GM12872 (cell line): ENCODE data around the gene ARHGAP42.

Experiments used
- TF ChIP-seq, protein P1 (sequence below): IDR thresholded peaks from 3 replicates; pipeline ENCODE4 v1.5.1; 2011; ENCODE audit warnings: low read depth, mild to moderate bottlenecking, low read length, moderate library complexity; ENCODE audit not compliant: insufficient read depth

The ARHGAP42 gene

DNA sequence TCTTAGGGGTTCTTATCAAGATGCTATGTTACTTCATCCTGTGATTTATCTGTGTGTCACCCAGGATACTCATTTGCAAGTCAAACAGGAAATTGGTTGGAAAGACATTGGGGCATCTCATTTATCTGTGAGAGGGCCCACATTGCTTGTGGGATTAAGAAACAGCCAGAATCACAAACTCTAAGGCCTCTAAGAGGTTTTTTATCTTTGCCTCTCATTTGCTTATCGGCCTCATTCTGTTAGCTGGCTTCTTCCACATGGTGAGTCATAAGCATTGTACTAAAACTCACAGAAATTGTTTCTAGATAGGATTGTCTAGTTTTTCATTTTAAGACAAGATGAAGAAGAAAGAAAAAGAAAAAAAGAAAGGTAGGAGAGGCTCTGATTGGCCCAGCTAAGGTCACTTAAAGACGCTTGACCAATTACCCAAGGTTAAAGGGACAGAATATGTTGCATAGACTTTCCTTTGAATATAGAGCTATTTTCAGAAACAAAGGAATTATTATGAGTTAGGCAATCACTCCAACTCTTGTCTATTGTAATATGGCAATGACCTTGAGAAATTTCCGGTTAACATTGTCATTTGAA lies 121.9 kb downstream of the ARHGAP42 start:
- TF ChIP-seq, protein P1, sequence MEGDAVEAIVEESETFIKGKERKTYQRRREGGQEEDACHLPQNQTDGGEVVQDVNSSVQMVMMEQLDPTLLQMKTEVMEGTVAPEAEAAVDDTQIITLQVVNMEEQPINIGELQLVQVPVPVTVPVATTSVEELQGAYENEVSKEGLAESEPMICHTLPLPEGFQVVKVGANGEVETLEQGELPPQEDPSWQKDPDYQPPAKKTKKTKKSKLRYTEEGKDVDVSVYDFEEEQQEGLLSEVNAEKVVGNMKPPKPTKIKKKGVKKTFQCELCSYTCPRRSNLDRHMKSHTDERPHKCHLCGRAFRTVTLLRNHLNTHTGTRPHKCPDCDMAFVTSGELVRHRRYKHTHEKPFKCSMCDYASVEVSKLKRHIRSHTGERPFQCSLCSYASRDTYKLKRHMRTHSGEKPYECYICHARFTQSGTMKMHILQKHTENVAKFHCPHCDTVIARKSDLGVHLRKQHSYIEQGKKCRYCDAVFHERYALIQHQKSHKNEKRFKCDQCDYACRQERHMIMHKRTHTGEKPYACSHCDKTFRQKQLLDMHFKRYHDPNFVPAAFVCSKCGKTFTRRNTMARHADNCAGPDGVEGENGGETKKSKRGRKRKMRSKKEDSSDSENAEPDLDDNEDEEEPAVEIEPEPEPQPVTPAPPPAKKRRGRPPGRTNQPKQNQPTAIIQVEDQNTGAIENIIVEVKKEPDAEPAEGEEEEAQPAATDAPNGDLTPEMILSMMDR = no peak

DNA sequence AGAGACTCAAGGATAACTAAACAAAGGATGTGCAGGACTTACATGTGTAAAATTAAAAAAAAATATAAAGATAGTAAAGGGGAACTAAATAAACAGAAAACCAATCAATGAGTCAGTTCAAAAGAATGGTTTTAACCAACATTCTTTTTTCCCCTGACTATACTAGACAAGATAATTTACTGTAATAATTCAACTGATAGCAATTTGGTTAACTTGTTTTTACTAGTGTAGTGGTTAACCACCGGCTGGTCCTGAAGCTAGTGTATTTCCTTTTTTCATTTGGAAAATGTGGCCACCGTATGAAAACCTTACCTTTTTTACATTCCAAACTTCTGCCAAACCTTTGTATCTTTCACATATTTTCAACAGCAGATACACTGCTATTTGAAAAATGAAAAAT lies 123.1 kb downstream of the ARHGAP42 start:
- TF ChIP-seq, protein P1 = no peak

DNA sequence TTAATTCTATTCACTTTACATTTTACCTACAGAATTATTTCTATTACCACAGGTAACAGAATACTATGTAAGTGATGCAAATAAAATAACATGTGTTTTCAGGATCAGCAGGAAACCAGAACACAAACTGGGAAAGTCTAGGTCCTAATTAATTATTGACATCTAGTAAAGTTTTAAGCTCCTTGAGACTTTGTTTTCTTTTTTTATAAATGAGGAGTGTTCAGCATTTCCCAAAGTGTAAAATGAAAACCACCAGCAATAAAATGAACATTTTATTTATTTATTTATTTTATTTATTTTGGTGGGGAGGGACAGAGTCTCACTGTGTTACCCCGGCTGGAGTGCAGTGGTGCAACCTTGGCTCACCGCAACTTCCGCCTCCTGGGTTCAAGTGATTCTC lies 123.6 kb downstream of the ARHGAP42 start:
- TF ChIP-seq, protein P1 = no peak

DNA sequence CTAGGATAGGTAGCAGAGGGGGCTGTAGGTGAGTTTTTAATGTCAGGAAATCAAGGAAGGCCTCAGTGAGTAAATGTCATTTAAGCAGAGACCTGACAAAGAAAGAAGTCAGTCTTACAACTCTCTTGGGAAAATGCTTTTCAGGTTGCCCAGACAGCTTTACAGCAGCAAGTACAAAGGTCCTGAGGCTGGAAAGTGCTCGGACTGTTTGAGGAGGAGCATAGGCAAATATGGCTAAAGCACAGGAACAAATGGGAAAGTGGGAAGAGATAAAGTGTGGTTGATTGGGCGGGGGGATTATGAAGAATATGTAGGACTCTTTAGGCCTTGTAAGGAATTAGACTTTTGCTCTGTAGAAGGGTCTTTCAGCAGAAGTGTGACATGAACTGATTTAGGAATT lies 125.4 kb downstream of the ARHGAP42 start:
- TF ChIP-seq, protein P1 = no peak

DNA sequence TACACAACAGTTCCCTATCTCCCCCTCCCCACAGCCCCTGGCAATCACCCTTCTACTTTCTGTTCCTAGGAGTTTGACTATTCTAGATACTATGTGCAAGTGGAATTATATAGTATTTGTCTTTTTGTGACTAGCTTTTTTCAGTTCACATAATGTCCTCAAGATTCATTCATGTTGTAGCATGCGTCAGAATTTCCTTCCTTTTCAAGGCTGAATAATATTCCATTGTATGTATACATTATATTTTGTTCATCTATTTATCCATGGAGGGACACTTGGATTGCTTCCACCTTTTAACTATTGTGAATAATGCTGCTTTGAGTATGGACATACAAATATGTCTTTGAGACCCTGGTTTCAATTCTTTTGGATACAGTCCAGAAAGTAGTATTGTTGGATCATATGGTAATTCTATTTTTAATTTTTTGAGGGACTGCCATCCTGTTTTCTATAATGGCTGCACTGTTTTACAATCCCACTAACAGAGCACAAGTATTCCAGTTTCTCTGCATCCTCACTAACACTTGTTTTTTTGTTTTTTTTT lies 128.8 kb downstream of the ARHGAP42 start:
- TF ChIP-seq, protein P1 = no peak

DNA sequence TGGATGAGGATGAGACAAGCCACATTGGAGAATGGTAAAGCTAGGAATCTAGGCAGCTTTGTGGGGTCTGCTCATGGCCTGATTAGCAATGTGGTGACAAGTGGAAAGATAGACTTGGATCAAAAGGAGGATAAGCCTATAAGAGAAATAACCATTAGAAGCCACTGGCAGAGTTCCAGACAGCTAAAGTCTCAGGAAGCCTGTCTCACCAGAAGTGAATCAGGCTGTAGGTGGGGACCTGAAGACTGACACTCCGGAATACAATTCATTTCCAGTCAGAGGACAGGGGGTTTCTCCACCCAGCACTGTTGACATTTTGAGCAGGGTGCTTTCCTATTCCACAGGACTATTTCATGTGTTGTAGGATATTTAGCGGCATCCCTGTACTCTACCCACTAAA lies 129.7 kb downstream of the ARHGAP42 start:
- TF ChIP-seq, protein P1 = no peak

DNA sequence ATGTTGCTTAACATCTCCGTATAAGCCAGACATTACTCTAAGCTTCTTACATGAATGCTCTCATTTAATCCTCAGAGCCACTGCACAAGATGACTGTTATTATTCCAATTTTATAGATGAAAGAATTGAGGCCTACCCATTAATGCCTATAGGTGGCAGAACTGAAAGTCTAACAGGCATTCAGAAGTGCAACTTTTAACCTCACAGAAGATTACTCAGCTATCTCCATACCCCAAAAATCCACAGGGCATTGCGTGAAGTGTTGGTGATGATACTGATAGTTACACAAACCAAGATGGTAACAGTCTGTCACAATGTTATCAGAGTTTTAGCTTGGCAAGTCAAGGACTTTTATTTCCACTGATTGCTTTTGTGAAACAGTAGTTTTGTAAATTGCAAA lies 130.5 kb downstream of the ARHGAP42 start:
- TF ChIP-seq, protein P1 = no peak
